GM21381 (cell line): ENCODE measurements around the gene SAMD11.

Source experiments
- ATAC-seq: cut with Tn5 transposase; IDR thresholded peaks from one replicate; pipeline ENCODE4 v1.9.1; 2021; ENCODE audit warnings: mild to moderate bottlenecking, moderate library complexity; ENCODE audit not compliant: unreplicated experiment

Gene SAMD11

GRCh38 chr1:991895-992294, 68.2 kb downstream of the SAMD11 start:
- ATAC-seq = no peak

GRCh38 chr1:992362-992761, 68.6 kb downstream of the SAMD11 start:
- ATAC-seq = no peak

- no peak for ATAC-seq
These were observed 69.8 kb downstream of the SAMD11 start for GRCh38 chr1:993379-993995.
